ENCODE results near the gene VWA1. TPM values are rescaled to one million over a fixed set of nuclear protein-coding genes. Genes with fewer than 3 reads are reported as not detected.

VWA1 gene
- total and polyA plus RNA-seq, 2 experiments from 2014 or later, result 7.2 to 31.5 TPM

GRCh38 chr1:1431845-1432273, 3.6 kb upstream of the VWA1 start (continued):
- TF ChIP-seq ZNF462 (CRISPR knock-in tag; IDR thresholded peaks at IDR 0.05), result no peak
- TF ChIP-seq EZH2 (IDR thresholded peaks at IDR 0.05; ENCODE audit: low read depth, unreplicated experiment), result no peak
- no peak for TF ChIP-seq REST (IDR thresholded peaks at IDR 0.05; ENCODE audit: unreplicated experiment)
- no peak for TF ChIP-seq ZNF331 (CRISPR knock-in tag; IDR thresholded peaks at IDR 0.05; ENCODE audit: low read depth)
- TF ChIP-seq CREB1 (CRISPR knock-in tag; IDR thresholded peaks at IDR 0.05; ENCODE audit: low read depth), result no peak
- TF ChIP-seq JUNB (IDR thresholded peaks at IDR 0.05; ENCODE audit: unreplicated experiment), result no peak
- TF ChIP-seq STAT1 (IDR thresholded peaks at IDR 0.05; ENCODE audit: unreplicated experiment), result no peak
